DOHH2 (cell line): ENCODE measurements around the gene ASH1L.
"Not testable (repeated sequence)": the region's sequence is repeated elsewhere in the genome, so short reads cannot be mapped to it uniquely, and the experiment has no call there.

Experiments
- H3F3A ChIP-seq: fragments of 200-600 bp; sonication (generic), shearing (Covaris generic); 2 replicates; pipeline ENCODE4 v1.6.0; 2016; ENCODE audit warnings: antibody characterized with exemption, mild to moderate bottlenecking; ENCODE audit not compliant: control insufficient read depth, insufficient read depth
- H3K27ac ChIP-seq: fragments of 200-600 bp; sonication (generic); 2 replicates; pipeline ENCODE4 v1.5.1; 2014; ENCODE audit warnings: low read depth, mild to moderate bottlenecking, low read length, moderate library complexity
- H3K27me3 ChIP-seq: fragments of 200-600 bp; sonication (generic); 2 replicates; pipeline ENCODE4 v1.6.1; 2014; ENCODE audit warnings: mild to moderate bottlenecking, low read length, mixed read lengths; ENCODE audit not compliant: control insufficient read depth
- H3K36me3 ChIP-seq: fragments of 200-600 bp; sonication (generic); 2 replicates; pipeline ENCODE4 v1.6.1; 2014; ENCODE audit warnings: mild to moderate bottlenecking, low read length, moderate library complexity, mixed read lengths; ENCODE audit not compliant: control insufficient read depth
- H3K4me1 ChIP-seq: fragments of 200-600 bp; sonication (generic); 2 replicates; pipeline ENCODE4 v1.6.1; 2014; ENCODE audit warnings: mild to moderate bottlenecking, low read length, mixed read lengths; ENCODE audit not compliant: control insufficient read depth
- H3K4me2 ChIP-seq: fragments of 200-600 bp; sonication (generic); 2 replicates; pipeline ENCODE4 v1.6.0; 2014; ENCODE audit warnings: mild to moderate bottlenecking, low read length, moderate library complexity
- H3K4me3 ChIP-seq: fragments of 200-600 bp; sonication (generic); 2 replicates; pipeline ENCODE4 v1.5.1; 2014; ENCODE audit warnings: mild to moderate bottlenecking, low read length, mixed read lengths
- H3K79me2 ChIP-seq: fragments of 200-600 bp; sonication (generic); 2 replicates; pipeline ENCODE4 v1.6.1; 2014; ENCODE audit warnings: mild to moderate bottlenecking, low read length, mixed read lengths; ENCODE audit not compliant: control insufficient read depth
- H3K9me2 ChIP-seq: fragments of 200-600 bp; sonication (generic); replicated peaks from 2 replicates; pipeline ENCODE4 v1.6.1; 2014; ENCODE audit warnings: mild to moderate bottlenecking, low read length, mixed read lengths; ENCODE audit not compliant: control insufficient read depth
- H3K9me3 ChIP-seq: fragments of 200-600 bp; sonication (generic); 2 replicates; pipeline ENCODE4 v1.6.1; 2014; ENCODE audit warnings: antibody characterized with exemption, low read length, mixed read lengths; ENCODE audit not compliant: control insufficient read depth, insufficient read depth
- H4K20me1 ChIP-seq: fragments of 200-600 bp; sonication (generic); 2 replicates; pipeline ENCODE4 v1.6.0; 2014; ENCODE audit warnings: low read depth, mild to moderate bottlenecking, antibody characterized with exemption, low read length, moderate library complexity; ENCODE audit not compliant: control insufficient read depth, insufficient read depth
- CTCF ChIP-seq: fragments of 200-600 bp; sonication (generic); IDR thresholded peaks from one replicate; pipeline ENCODE4 v1.5.1; 2014; ENCODE audit warnings: antibody characterized with exemption, mild to moderate bottlenecking, low read depth, low read length; ENCODE audit not compliant: poor library complexity, severe bottlenecking
- EZH2phosphoT487 ChIP-seq: fragments of 200-600 bp; sonication (generic); IDR thresholded peaks from 2 replicates; pipeline ENCODE4 v1.6.1; 2017; ENCODE audit warnings: borderline replicate concordance, mild to moderate bottlenecking, antibody characterized with exemption, low read length, moderate library complexity, mixed read lengths

ASH1L gene

GRCh38 chr1:155396874-155397476 is 165.6 kb downstream of the ASH1L start:
- Histone ChIP-seq H4K20me1 (no peaks in the 10 kb centered on the region), H3K9me3 (no peaks in the 10 kb centered on the region), H3K36me3 (peaks cover 34% of the 10 kb centered on the region), H3F3A (no peaks in the 10 kb centered on the region), H3K27ac (no peak overlapping the region), H3K4me2 (no peak overlapping the region), H3K27me3 (no peaks in the 10 kb centered on the region), H3K4me3 (no peak overlapping the region), H3K4me1 (no peaks in the 10 kb centered on the region), H3K79me2 (no peaks in the 10 kb centered on the region), H3K9me2 (no peaks in the 10 kb centered on the region)
- TF ChIP-seq EZH2phosphoT487 (no peak), CTCF (no peak)

GRCh38 chr1:155392898-155393411 is 169.6 kb downstream of the ASH1L start:
- no peaks in the 10 kb centered on the region for H3K4me1 ChIP-seq
- H3K4me3 ChIP-seq: no peak overlapping the region
- no peak overlapping the region for H3K27ac ChIP-seq
- H3K79me2 ChIP-seq: no peaks in the 10 kb centered on the region
- no peaks in the 10 kb centered on the region for H3K9me3 ChIP-seq
- no peaks in the 10 kb centered on the region for H3K27me3 ChIP-seq
- TF ChIP-seq EZH2phosphoT487: no peak
- no peak for TF ChIP-seq CTCF
- no peaks in the 10 kb centered on the region for H4K20me1 ChIP-seq
- no peaks in the 10 kb centered on the region for H3F3A ChIP-seq
- H3K4me2 ChIP-seq: no peak overlapping the region
- H3K36me3 ChIP-seq: peaks cover 58% of the 10 kb centered on the region
- no peaks in the 10 kb centered on the region for H3K9me2 ChIP-seq

GRCh38 chr1:155389826-155390225 is 172.8 kb downstream of the ASH1L start:
- no peaks in the 10 kb centered on the region for H3K79me2 ChIP-seq
- no peaks in the 10 kb centered on the region; the same call in 1 of the 2 replicates for H3F3A ChIP-seq
- no peaks in the 10 kb centered on the region for H3K4me1 ChIP-seq
- no peaks in the 10 kb centered on the region for H3K9me3 ChIP-seq
- H3K4me2 ChIP-seq: no peak overlapping the region
- H3K36me3 ChIP-seq: peaks cover 58% of the 10 kb centered on the region
- H3K27ac ChIP-seq: no peak overlapping the region
- H3K9me2 ChIP-seq: no peaks in the 10 kb centered on the region
- H4K20me1 ChIP-seq: no peaks in the 10 kb centered on the region
- H3K27me3 ChIP-seq: no peaks in the 10 kb centered on the region
- H3K4me3 ChIP-seq: no peak overlapping the region
- no peak for TF ChIP-seq CTCF
- TF ChIP-seq EZH2phosphoT487: no peak

GRCh38 chr1:155385836-155386235 is 176.8 kb downstream of the ASH1L start:
- H3K36me3 ChIP-seq: peaks cover 29% of the 10 kb centered on the region
- not testable (repeated sequence) for H3K27ac ChIP-seq, H3K4me2 ChIP-seq, H3K9me3 ChIP-seq, H3K9me2 ChIP-seq, H3K4me1 ChIP-seq, H3K4me3 ChIP-seq, H3K79me2 ChIP-seq, H4K20me1 ChIP-seq, H3K27me3 ChIP-seq, H3F3A ChIP-seq
